ENCODE results near the gene SAP30BP.

DNA sequence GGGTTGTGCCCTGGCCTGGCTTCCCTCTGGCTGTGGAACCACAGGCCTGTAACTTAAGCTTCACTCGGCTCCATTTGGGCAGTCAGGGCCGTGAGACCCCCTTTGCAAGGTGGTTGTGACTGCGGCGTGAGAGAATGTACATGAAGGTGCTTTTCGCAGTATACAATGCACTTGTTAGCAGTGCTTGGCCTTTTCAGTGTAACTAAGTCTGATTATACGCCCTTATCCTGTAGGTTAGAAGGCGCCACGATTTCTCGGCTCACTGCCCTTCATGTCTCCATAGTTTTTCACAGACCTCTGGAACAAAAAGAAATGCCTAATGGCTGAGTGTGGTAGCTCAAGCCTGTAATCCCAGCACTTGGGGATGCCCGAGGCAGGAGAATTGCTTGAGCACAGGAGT lies 13.3 kb downstream of the SAP30BP start:
- TF ChIP-seq, protein P1, sequence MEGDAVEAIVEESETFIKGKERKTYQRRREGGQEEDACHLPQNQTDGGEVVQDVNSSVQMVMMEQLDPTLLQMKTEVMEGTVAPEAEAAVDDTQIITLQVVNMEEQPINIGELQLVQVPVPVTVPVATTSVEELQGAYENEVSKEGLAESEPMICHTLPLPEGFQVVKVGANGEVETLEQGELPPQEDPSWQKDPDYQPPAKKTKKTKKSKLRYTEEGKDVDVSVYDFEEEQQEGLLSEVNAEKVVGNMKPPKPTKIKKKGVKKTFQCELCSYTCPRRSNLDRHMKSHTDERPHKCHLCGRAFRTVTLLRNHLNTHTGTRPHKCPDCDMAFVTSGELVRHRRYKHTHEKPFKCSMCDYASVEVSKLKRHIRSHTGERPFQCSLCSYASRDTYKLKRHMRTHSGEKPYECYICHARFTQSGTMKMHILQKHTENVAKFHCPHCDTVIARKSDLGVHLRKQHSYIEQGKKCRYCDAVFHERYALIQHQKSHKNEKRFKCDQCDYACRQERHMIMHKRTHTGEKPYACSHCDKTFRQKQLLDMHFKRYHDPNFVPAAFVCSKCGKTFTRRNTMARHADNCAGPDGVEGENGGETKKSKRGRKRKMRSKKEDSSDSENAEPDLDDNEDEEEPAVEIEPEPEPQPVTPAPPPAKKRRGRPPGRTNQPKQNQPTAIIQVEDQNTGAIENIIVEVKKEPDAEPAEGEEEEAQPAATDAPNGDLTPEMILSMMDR (IDR thresholded peaks at IDR 0.05; ENCODE audit: low read depth, low read length, poor library complexity, severe bottlenecking), result no peak
- no peak for TF ChIP-seq EZH2phosphoT487 (IDR thresholded peaks at IDR 0.05; ENCODE audit: borderline replicate concordance, low read length)
